K562 (cell line): ENCODE results near the gene ITPRIPL2. TPM values are rescaled to one million over a fixed set of nuclear protein-coding genes. Genes with fewer than 3 reads are reported as not detected.

Source experiments
- ATAC-seq: fragments of 200-7000 bp; cut with Tn5 transposase; 3 replicates; pipeline ENCODE4 v1.9.1; 2020; ENCODE audit warnings: moderate library complexity
- BruUV-seq: library from RNA; stranded (reverse); fragments of 400-500 nt; replicated peaks from 2 replicates; lab custom pipeline; 2021; lab: Mats Ljungman, UMichigan
- CTCF ChIA-PET: fragments of 300-600 bp; formaldehyde crosslinking; extraction: SDS; loops from one replicate; lab custom pipeline; 2021; ENCODE audit warnings: low intra/inter-chr PET ratio; lab: Yijun Ruan, JAX
- POLR2A ChIA-PET: fragments of 300-600, 350-650 bp; sonication (Branson Sonifier 250); formaldehyde crosslinking; extraction: SDS; loops from one replicate; lab custom pipeline; 2021; ENCODE audit warnings: antibody characterized with exemption, inconsistent platforms; lab: Yijun Ruan, JAX
- DNase-seq, 4 experiments: peaks; one replicate each; pipeline versions ENCODE4 v3.0.0 to v3.0.0-alpha.2; 2011 to 2018; ENCODE audit warnings: low spot score in 3 of 4, mixed read lengths in 3 of 4; ENCODE audit errors: extremely low read depth in 1 of 4
- FAIRE-seq: peaks from 2 replicates; lab custom pipeline; 2011; peaks lifted over from hg19 to GRCh38; lab: Jason Lieb, UNC
- H2AFZ ChIP-seq: 2 replicates; pipeline ENCODE4 v1.6.0; 2011; ENCODE audit warnings: low read depth, low read length, control low read depth, inconsistent platforms
- H3K27ac ChIP-seq: fragments of 200-600 bp; 3 replicates; pipeline ENCODE4 v1.8.0; 2011; ENCODE audit warnings: low read depth, mild to moderate bottlenecking, control low read depth, inconsistent platforms, low read length, moderate library complexity, mixed read lengths; ENCODE audit errors: extremely low read depth
- H3K27me3 ChIP-seq, 2 experiments: fragments of 300-600 bp in 1 of 2; 2 replicates in 1 of 2; 3 replicates in 1 of 2; pipeline versions ENCODE4 v1.6.0 to v1.8.0; 2011; ENCODE audit warnings: inconsistent platforms in 2 of 2, low read length in 2 of 2, mild to moderate bottlenecking in 1 of 2, mixed read lengths in 1 of 2, moderate library complexity in 1 of 2; ENCODE audit not compliant: control insufficient read depth in 2 of 2, insufficient read depth in 2 of 2
- H3K36me3 ChIP-seq: fragments of 300-600 bp; 3 replicates; pipeline ENCODE4 v1.8.0; 2011; ENCODE audit warnings: mild to moderate bottlenecking, low read length, inconsistent platforms; ENCODE audit not compliant: control insufficient read depth, insufficient read depth
- H3K4me1 ChIP-seq, 2 experiments: fragments of 200-600 bp in 1 of 2; replicated peaks in 1 of 2; 2 replicates in 1 of 2; 3 replicates in 1 of 2; pipeline versions ENCODE4 v1.5.1 to v1.8.0; 2011; ENCODE audit warnings: inconsistent platforms in 2 of 2, low read length in 2 of 2, mild to moderate bottlenecking in 1 of 2, mixed read lengths in 1 of 2, moderate library complexity in 1 of 2; ENCODE audit not compliant: control insufficient read depth in 2 of 2, insufficient read depth in 2 of 2
- H3K4me2 ChIP-seq: 2 replicates; pipeline ENCODE4 v1.6.1; 2011; ENCODE audit warnings: low read length, control low read depth, inconsistent platforms, mixed read lengths; ENCODE audit not compliant: insufficient read depth
- H3K4me3 ChIP-seq: fragments of 200-600 bp; sonication (generic), shearing (Covaris generic); 2 replicates; pipeline ENCODE4 v1.5.1; 2016; ENCODE audit warnings: control low read depth, inconsistent platforms
- H3K79me2 ChIP-seq: fragments of 200-600 bp; 3 replicates; pipeline ENCODE4 v1.8.0; 2011; ENCODE audit warnings: low read length, inconsistent platforms; ENCODE audit not compliant: control insufficient read depth, insufficient read depth
- H3K9ac ChIP-seq, 2 experiments: 2 replicates each; pipeline versions ENCODE4 v1.6.0 to v1.6.1; 2011; ENCODE audit warnings: low read depth in 2 of 2, low read length in 2 of 2, control low read depth in 1 of 2, inconsistent platforms in 1 of 2, mild to moderate bottlenecking in 1 of 2, mixed read lengths in 1 of 2; ENCODE audit not compliant: insufficient read depth in 1 of 2
- H3K9me1 ChIP-seq: one replicate; pipeline ENCODE4 v1.6.0; 2011; ENCODE audit warnings: inconsistent platforms, mild to moderate bottlenecking, low read length, moderate library complexity; ENCODE audit not compliant: control insufficient read depth, insufficient read depth
- H3K9me3 ChIP-seq: replicated peaks from 2 replicates; pipeline ENCODE4 v1.5.1; 2011; ENCODE audit warnings: low read depth, low read length, inconsistent platforms; ENCODE audit not compliant: control insufficient read depth, insufficient read depth
- H4K20me1 ChIP-seq: replicated peaks from 2 replicates; pipeline ENCODE4 v1.6.1; 2011; ENCODE audit warnings: low read length, inconsistent platforms, mixed read lengths; ENCODE audit not compliant: control insufficient read depth, insufficient read depth
- ASH1L ChIP-seq: fragments of 450-650 bp; IDR thresholded peaks from 2 replicates; pipeline ENCODE4 v1.6.1; 2018; ENCODE audit warnings: borderline replicate concordance, mild to moderate bottlenecking, low read depth; ENCODE audit not compliant: partially characterized antibody
- CCNT2 ChIP-seq: IDR thresholded peaks from 2 replicates; pipeline ENCODE4 v1.6.1; 2011; ENCODE audit warnings: borderline replicate concordance, low read depth, mild to moderate bottlenecking, moderate library complexity, mixed read lengths, low read length; ENCODE audit not compliant: insufficient read length; ENCODE audit errors: extremely low read depth
- GTF2E2 ChIP-seq: fragments of 200-800 bp; sonication (Bioruptor generic); IDR thresholded peaks from 2 replicates; pipeline ENCODE4 v1.6.1; 2016; ENCODE audit warnings: missing genetic modification characterization, missing compliant biosample characterization
- NR2C2 ChIP-seq, 2 experiments: fragments of 200-800 bp in 1 of 2; sonication (Bioruptor generic) in 1 of 2; sonication (generic) in 1 of 2; formaldehyde crosslinking in 1 of 2; IDR thresholded peaks; 2 replicates each; pipeline versions ENCODE4 v1.6.1 to v1.8.0; 2016 to 2022; ENCODE audit warnings: mild to moderate bottlenecking in 1 of 2, missing compliant biosample characterization in 1 of 2, missing genetic modification characterization in 1 of 2, missing genetic modification reagents in 1 of 2
- PHB2 ChIP-seq: fragments of 450-650 bp; IDR thresholded peaks from 2 replicates; pipeline ENCODE4 v1.6.1; 2017; ENCODE audit warnings: low read depth
- TAF9B ChIP-seq: fragments of 450-650 bp; IDR thresholded peaks from 2 replicates; pipeline ENCODE4 v1.6.1; 2018; ENCODE audit warnings: mild to moderate bottlenecking; ENCODE audit not compliant: partially characterized antibody
- TEAD2 ChIP-seq: fragments of 450-650 bp; IDR thresholded peaks from 2 replicates; pipeline ENCODE4 v1.6.1; 2016; ENCODE audit warnings: missing genetic modification characterization, control low read depth, missing compliant biosample characterization
- ZNF3 ChIP-seq: fragments of 250-450 bp; sonication (Bioruptor Pico); IDR thresholded peaks from 2 replicates; pipeline ENCODE4 v1.5.0; 2021; ENCODE audit warnings: mild to moderate bottlenecking, moderate library complexity
- WGBS: fragments of 100-300 bp; shearing (Covaris generic); methylation state at CpG from one replicate; pipeline ENCODE4 v1.1.6; 2016; ENCODE audit warnings: low coverage, mixed read lengths; ENCODE audit not compliant: insufficient coverage; ENCODE audit errors: missing lambda C conversion rate; 5-methylcytosine and 5-hydroxymethylcytosine counted together
- in situ Hi-C: fragments of 300-500 bp; cut with MboI; formaldehyde crosslinking; loops from 4 replicates; pipeline ENCODE4 v1.15.0; 2018; ENCODE audit warnings: inconsistent platforms, mixed read lengths
- intact Hi-C: fragments of 100-400 bp; cut with micrococcal nuclease; formaldehyde crosslinking; loops from 2 replicates; pipeline ENCODE4 v1.14.2; 2022
- polyA plus RNA-seq, 8 experiments: library from polyadenylated mRNA; depleted of rRNA in 4 of 8; stranded (reverse) in 5 of 8; unstranded in 3 of 8; fragments of >200 nt; fragmentation: Nextera tagmentation in 2 of 8; fragmentation: Illumina TruSeq in 1 of 8; extraction: Ambion mirVana in 2 of 8; extraction: Trizol in 1 of 8; gene quantifications; 2 replicates each; pipeline versions ENCODE4 v1.2.1 to v1.2.3, GENCODE V29; 2011 to 2014; ENCODE audit warnings: inconsistent platforms in 1 of 8, missing spikeins in 1 of 8
- total RNA-seq, 7 experiments: library from RNA; depleted of rRNA in 6 of 7; stranded (reverse); fragments of >200 nt in 6 of 7; fragmentation: Illumina TruSeq in 2 of 7; extraction: Trizol in 2 of 7; gene quantifications; 2 replicates each; pipeline versions ENCODE4 v1.2.1 to v1.2.3, GENCODE V29; 2011 to 2021; ENCODE audit warnings: low replicate concordance in 1 of 7
- TF ChIP-seq, protein P1 (sequence below): fragments of 250-450 bp; sonication (Bioruptor Pico); IDR thresholded peaks from 2 replicates; pipeline ENCODE4 v1.8.0; 2021; ENCODE audit warnings: moderate library complexity, mild to moderate bottlenecking, inconsistent platforms
- TF ChIP-seq, protein P2 (sequence below): sonication (generic); formaldehyde crosslinking; IDR thresholded peaks from 2 replicates; pipeline ENCODE4 v1.8.0; 2022; ENCODE audit warnings: missing genetic modification reagents, mild to moderate bottlenecking, borderline replicate concordance
- TF ChIP-seq, protein P3 (sequence below): IDR thresholded peaks from 3 replicates; pipeline ENCODE4 v1.6.1; 2011; ENCODE audit warnings: borderline replicate concordance, mild to moderate bottlenecking, moderate library complexity; ENCODE audit not compliant: insufficient read length; ENCODE audit errors: extremely low read depth
- TF ChIP-seq, protein P4 (sequence below): sonication (generic); formaldehyde crosslinking; IDR thresholded peaks from 2 replicates; pipeline ENCODE4 v1.8.0; 2022; ENCODE audit warnings: mild to moderate bottlenecking, missing genetic modification reagents

Gene ITPRIPL2
- total and polyA plus RNA-seq, 9 of the 15 experiments (the other 6 are each of a cell fraction or from before 2014, with no cell fraction given), result 0.04 to 2.2 (median 0.58) TPM

DNA sequence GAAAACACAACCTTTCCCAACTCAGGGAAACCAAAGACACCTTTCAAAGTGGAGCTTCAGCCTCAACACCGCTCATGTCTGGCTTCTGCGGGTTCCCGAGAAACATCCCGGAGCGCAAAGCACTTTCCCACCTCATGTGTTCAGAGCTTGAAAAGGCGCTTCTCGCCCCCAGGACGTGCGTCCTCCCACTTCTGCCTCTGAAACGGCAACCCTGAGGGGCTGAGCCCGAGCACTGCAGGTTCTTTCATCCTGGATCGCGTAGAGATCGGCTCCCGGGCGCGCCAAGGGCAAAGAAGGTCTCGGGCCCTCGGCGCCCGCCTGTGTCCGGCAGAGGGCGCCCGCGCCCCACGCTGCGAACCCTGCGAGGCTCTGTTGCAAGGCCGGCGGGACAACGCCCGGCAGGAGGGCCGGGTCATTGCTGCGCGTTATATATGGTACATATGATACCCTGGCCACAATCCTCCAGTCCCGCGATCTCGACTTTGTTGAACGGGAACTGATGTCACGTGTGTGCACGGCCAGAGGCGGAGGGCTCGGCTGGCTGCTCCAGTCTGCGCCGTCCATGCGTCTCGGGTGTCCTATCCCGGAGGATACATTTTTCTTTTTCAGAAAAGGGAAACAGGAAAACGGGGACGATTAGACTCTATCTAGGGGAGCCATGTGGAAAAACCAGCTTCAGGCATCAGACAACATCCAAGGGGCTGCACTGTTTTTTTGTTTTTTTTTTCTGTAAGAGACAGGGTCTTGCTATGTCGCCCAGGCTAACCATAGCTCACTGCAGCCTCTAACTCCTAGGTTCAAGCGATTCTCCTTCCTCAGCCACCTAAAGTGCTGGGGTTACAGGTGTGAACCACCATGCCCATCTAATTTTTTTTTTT, 27.2 kb upstream of the ITPRIPL2 start:
- CTCF ChIA-PET, result interaction anchor here (0.6 to 2.7 kb wide), 6 partner anchors 81 to 800 kb away, joined by 4 to 29 read pairs (median 6); partner anchors contain the start of gene CLEC19A
- ATAC-seq (peak; percentile 99), DNase-seq (peak; percentile 84 to 89 (median 89)), FAIRE-seq (peak; percentile 91)
- Histone ChIP-seq H3K4me3 (peak overlapping the region; percentile 24), H3K36me3 (no peaks in the 10 kb centered on the region), H3K4me1 (peaks cover 10 to 13% of the 10 kb centered on the region in 2 experiments; a peak in 4 of 5 replicates), H3K4me2 (peak overlapping the region; percentile 82), H3K9me3 (no peaks in the 10 kb centered on the region), H2AFZ (peak overlapping the region; percentile 82), H3K79me2 (no peaks in the 10 kb centered on the region), H3K9me1 (no peaks in the 10 kb centered on the region), H4K20me1 (no peaks in the 10 kb centered on the region), H3K27ac (no peak overlapping the region), H3K27me3 (no peaks in the 10 kb centered on the region), H3K9ac (peak overlapping the region in 1 of 2 experiments; percentile 23; a peak in 2 of 4 replicates)
- POLR2A ChIA-PET, result interaction anchor here (0.9 to 1.4 kb wide), 6 partner anchors 31 to 438 kb away, joined by 3 to 7 read pairs (median 4); partner anchors contain the start of gene CLEC19A
- intact Hi-C loops (loop anchor here (1.0 to 5.0 kb wide), 4 partner anchors 80 to 289 kb away; partner anchors contain the start of gene TMC7), in situ Hi-C loops (loop anchor here (5.0 to 10.0 kb wide), 2 partner anchors 291 to 428 kb away; no protein-coding TSS in a partner anchor)
- WGBS, result 4% methylated on average over 48 of the region's 52 CpGs
- no TSS peak for BruUV-seq
- TF ChIP-seq PHB2 (no peak), TEAD2 (tag) (no peak), GTF2E2 (no peak), NR2C2 (CRISPR knock-in tag; IDR thresholded peaks at IDR 0.05) (no peak), NR2C2 (tag; IDR thresholded peaks at IDR 0.05) (no peak), ZNF3 (CRISPR knock-in tag) (no peak), TAF9B (no peak), ASH1L (no peak), CCNT2 (peak; percentile 38)
- TF ChIP-seq, protein P1, sequence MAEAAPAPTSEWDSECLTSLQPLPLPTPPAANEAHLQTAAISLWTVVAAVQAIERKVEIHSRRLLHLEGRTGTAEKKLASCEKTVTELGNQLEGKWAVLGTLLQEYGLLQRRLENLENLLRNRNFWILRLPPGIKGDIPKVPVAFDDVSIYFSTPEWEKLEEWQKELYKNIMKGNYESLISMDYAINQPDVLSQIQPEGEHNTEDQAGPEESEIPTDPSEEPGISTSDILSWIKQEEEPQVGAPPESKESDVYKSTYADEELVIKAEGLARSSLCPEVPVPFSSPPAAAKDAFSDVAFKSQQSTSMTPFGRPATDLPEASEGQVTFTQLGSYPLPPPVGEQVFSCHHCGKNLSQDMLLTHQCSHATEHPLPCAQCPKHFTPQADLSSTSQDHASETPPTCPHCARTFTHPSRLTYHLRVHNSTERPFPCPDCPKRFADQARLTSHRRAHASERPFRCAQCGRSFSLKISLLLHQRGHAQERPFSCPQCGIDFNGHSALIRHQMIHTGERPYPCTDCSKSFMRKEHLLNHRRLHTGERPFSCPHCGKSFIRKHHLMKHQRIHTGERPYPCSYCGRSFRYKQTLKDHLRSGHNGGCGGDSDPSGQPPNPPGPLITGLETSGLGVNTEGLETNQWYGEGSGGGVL (CRISPR knock-in tag), result no peak
- TF ChIP-seq, protein P2, sequence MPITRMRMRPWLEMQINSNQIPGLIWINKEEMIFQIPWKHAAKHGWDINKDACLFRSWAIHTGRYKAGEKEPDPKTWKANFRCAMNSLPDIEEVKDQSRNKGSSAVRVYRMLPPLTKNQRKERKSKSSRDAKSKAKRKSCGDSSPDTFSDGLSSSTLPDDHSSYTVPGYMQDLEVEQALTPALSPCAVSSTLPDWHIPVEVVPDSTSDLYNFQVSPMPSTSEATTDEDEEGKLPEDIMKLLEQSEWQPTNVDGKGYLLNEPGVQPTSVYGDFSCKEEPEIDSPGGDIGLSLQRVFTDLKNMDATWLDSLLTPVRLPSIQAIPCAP, result no peak
- TF ChIP-seq, protein P3, sequence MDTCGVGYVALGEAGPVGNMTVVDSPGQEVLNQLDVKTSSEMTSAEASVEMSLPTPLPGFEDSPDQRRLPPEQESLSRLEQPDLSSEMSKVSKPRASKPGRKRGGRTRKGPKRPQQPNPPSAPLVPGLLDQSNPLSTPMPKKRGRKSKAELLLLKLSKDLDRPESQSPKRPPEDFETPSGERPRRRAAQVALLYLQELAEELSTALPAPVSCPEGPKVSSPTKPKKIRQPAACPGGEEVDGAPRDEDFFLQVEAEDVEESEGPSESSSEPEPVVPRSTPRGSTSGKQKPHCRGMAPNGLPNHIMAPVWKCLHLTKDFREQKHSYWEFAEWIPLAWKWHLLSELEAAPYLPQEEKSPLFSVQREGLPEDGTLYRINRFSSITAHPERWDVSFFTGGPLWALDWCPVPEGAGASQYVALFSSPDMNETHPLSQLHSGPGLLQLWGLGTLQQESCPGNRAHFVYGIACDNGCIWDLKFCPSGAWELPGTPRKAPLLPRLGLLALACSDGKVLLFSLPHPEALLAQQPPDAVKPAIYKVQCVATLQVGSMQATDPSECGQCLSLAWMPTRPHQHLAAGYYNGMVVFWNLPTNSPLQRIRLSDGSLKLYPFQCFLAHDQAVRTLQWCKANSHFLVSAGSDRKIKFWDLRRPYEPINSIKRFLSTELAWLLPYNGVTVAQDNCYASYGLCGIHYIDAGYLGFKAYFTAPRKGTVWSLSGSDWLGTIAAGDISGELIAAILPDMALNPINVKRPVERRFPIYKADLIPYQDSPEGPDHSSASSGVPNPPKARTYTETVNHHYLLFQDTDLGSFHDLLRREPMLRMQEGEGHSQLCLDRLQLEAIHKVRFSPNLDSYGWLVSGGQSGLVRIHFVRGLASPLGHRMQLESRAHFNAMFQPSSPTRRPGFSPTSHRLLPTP, result no peak
- TF ChIP-seq, protein P4, sequence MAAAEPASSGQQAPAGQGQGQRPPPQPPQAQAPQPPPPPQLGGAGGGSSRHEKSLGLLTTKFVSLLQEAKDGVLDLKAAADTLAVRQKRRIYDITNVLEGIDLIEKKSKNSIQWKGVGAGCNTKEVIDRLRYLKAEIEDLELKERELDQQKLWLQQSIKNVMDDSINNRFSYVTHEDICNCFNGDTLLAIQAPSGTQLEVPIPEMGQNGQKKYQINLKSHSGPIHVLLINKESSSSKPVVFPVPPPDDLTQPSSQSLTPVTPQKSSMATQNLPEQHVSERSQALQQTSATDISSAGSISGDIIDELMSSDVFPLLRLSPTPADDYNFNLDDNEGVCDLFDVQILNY, result no peak
